ENCODE measurements around the gene KDM2A. TPM values are rescaled to one million over a fixed set of nuclear protein-coding genes. Genes with fewer than 3 reads are reported as not detected.

The KDM2A gene
- 10 to 100 TPM; 14.9 to 36.4 (median 34.0) TPM for polyA plus RNA-seq

GRCh38 chr11:67118801-67119584 is at the start of gene KDM2A:
Gene KDM2A (plus strand): TSS chr11:67119263. CDS start chr11:67121317, 2,054 bp downstream.
- 1% methylated on average over 38 to 97 of the region's 97 CpGs for WGBS, 3 donors

DNA sequence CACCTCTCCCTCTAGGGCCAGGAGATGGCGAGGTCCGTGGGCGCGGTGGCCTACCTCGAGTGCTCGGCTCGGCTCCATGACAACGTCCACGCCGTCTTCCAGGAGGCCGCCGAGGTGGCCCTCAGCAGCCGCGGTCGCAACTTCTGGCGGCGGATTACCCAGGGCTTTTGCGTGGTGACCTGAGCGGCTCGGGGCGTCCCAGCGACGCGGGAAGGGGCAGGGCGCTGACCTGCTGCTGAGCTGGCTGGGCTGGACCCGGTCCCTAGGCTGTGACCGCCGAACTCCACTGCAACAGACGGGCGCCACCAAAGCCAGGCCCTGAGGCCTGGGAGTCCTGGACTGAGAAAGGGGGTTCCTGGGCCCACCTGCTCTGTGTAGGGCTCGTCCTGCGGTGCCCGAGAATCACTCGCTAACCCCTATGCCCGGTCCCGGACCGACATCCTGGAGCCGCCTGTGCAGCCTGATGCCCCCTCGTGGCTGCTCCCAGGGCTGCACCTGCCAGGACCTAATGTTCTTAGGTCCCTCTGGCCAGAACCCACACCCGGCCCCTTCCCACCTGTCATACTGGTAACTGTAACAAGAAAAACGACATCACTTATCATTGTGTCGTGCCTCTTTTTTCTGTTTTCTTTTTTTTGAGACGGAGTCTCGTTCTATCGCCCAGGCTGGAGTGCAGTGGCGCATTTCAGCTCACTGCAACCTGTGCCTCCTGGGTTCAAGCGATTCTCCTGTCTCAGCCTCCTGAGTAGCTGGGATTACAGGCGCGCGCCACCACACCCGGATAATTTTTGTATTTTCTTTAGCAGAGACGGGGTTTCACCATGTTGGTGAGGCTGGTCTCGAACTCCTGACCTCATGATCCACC is 47.4 kb upstream of the KDM2A start:
- WGBS, 3 donors: 44 to 64% (median 52%) methylated on average over 44 to 53 of the region's 53 CpGs
- H3K27ac ChIP-seq (ENCODE audit: low read depth, low read length): no peak overlapping the region

More at GRCh38 chr11:67118801-67119584, at the start of gene KDM2A:
- peak within 1 kb of the TSS; percentile 90 for H3K27ac ChIP-seq (ENCODE audit: low read depth, low read length)

GRCh38 chr11:67072295-67072694 is 46.8 kb upstream of the KDM2A start:
- no peak overlapping the region for H3K27ac ChIP-seq (ENCODE audit: low read depth, low read length)
- 85 to 89% (median 88%) methylated on average over 11 of the region's 11 CpGs for WGBS, 3 donors

- WGBS, 3 donors: 83 to 92% (median 92%) methylated on average over 9 of the region's 9 CpGs
- no peak overlapping the region for H3K27ac ChIP-seq (ENCODE audit: low read depth, low read length)
Measured at GRCh38 chr11:67073908-67074307, 45.2 kb upstream of the KDM2A start.

- WGBS, 3 donors: 63 to 85% (median 82%) methylated on average over 6 of the region's 6 CpGs
- no peak overlapping the region for H3K27ac ChIP-seq (ENCODE audit: low read depth, low read length)
Measured at GRCh38 chr11:67076202-67076601, 42.9 kb upstream of the KDM2A start.

DNA sequence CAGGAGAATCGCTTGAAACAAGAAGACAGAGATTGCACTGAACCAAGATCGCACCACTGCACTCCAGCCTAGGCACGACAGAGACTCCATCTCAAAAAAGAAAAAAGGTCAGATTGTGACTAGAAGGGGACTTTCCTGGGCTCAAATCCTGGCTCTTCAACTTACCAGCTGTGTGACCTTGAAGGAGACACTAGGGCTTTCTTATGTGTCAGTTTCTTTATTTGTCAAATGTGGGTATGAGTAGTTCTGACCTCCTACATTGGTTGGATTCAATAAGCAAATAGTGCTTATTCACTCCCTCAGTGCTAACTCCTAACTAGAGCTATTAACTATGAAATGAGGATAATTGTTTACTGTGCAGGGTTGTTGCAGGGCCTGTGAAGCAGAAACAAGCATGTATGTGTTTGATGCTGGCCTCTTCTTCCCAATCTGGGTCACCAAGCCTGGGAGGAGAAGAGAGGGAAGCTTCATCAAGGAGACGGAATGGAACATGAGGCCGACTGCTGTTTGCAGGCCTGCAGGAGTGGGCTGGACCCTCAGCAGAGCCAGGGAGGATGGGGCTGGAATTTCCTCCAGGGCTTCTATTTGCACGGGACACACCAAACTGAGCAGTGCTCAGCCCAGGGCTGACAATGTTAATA is 39.9 kb upstream of the KDM2A start:
- WGBS, 3 donors: 81 to 87% (median 87%) methylated on average over 6 of the region's 6 CpGs
- no peak overlapping the region for H3K27ac ChIP-seq (ENCODE audit: low read depth, low read length)

GRCh38 chr11:67082071-67082791 is 36.8 kb upstream of the KDM2A start:
- H3K27ac ChIP-seq (ENCODE audit: low read depth, low read length): no peak overlapping the region
- 28 to 52% (median 30%) methylated on average over 20 of the region's 20 CpGs for whole genome bisulfite sequencing, 3 donors

GRCh38 chr11:67083786-67084366 is 35.2 kb upstream of the KDM2A start:
- 84 to 91% (median 89%) methylated on average over 8 of the region's 8 CpGs for WGBS, 3 donors
- H3K27ac ChIP-seq (ENCODE audit: low read depth, low read length): no peak overlapping the region

- WGBS, 3 donors: 92 to 95% (median 94%) methylated on average over 5 of the region's 5 CpGs
- H3K27ac ChIP-seq (ENCODE audit: low read depth, low read length): no peak overlapping the region
Measured at GRCh38 chr11:67085617-67086016, 33.4 kb upstream of the KDM2A start.

DNA sequence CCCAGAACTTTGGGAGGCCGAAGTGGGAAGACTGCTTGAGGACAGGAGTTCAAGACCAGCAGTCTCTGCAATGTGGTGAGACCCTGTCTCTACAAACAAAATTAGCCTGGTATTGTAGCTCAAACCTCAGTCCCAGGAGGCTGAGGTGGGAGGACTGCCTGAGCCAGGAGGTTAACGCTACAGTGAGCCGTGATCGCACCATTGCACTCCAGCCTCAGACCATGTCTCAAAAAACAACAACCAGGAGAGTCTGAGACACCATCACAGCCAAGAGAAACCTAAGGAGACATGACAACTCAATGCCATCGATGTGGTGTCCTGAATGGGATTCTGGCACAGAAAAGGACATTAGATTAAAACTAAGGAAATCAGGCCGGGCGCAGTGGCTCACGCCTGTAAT is 28.3 kb upstream of the KDM2A start:
- H3K27ac ChIP-seq (ENCODE audit: low read depth, low read length): no peak overlapping the region
- WGBS, 3 donors: 92 to 94% (median 93%) methylated on average over 8 of the region's 8 CpGs

- H3K27ac ChIP-seq (ENCODE audit: low read depth, low read length): no peak overlapping the region
- WGBS, 3 donors: 90 to 100% (median 93%) methylated on average over 1 of the region's 1 CpG
Measured at GRCh38 chr11:67095214-67095507, 23.9 kb upstream of the KDM2A start.

DNA sequence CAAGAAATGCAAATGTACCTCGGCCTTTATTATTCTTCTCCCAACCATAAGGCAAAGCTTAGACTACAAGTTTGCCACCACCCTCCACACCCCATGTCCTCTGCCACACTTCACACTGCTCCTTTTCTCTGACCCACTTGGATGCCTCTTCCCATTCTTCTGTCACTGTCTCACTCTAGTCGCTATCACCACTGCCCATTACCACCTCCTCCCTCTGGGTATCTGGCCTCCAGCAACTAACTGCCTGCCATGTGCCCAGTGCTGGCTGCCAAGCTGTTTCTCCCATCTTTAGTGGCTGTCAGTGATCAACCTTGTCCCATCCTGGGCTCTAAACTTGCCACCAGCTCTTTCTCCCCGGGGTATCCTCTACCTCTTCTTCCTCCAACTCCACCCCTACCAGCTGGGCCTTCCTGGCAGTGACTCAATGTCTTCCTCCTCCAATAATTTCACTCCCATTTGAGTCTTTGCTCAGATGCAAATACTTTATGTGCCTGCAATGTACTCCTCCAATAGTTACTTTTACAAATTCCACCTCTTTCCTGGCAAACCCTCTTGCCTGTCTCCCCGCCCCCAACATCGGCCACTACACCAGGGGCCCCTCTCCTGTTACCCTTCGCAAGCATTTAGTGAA is 20.1 kb upstream of the KDM2A start:
- WGBS, 3 donors: 67 to 74% (median 70%) methylated on average over 6 of the region's 6 CpGs
- H3K27ac ChIP-seq (ENCODE audit: low read depth, low read length): no peak overlapping the region

- H3K27ac ChIP-seq (ENCODE audit: low read depth, low read length): no peak overlapping the region
- WGBS, 3 donors: 85 to 93% (median 90%) methylated on average over 6 of the region's 6 CpGs
Measured at GRCh38 chr11:67099831-67100324, 19.2 kb upstream of the KDM2A start.

DNA sequence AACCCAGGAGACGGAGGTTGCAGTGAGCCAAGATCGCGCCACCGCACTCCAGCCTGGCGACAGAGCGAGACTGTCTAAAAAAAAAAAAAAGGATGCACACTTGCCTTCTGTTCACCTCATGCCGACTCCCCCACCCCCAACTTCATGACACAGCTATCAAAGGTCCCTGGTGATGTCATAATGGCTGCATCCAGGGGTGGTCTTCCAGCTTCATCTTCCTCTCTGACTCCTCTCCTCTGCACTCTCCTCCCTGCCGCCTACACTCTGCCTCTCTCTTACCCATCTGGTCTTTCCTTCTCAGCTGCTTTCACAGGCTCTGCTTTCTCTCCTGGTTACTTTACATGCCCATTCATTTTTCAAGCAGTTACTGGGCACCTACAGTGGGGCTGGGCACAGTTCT is 16.4 kb upstream of the KDM2A start:
- H3K27ac ChIP-seq (ENCODE audit: low read depth, low read length): no peak overlapping the region
- 91 to 93% (median 91%) methylated on average over 8 of the region's 8 CpGs for WGBS, 3 donors

DNA sequence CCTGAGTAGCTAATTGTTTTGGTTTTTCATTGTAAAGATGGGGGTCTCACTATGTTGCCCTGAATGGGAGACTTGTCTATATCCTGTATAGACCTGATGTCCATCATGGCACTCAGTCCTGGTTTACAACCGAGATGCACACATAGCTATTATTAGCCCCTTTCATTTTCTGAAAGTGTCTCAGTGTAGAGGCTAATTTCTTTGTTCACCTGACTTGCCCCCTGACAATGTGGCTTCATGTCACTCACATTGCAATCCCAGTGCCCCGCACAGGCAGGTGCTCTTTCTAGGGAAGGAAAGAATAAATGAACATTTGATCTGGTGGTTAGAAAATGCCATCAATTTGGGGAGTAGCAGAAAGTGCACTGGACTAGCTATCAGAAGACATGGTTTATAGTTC is 13.1 kb upstream of the KDM2A start:
- WGBS, 3 donors: 90 to 96% (median 91%) methylated on average over 2 of the region's 2 CpGs

DNA sequence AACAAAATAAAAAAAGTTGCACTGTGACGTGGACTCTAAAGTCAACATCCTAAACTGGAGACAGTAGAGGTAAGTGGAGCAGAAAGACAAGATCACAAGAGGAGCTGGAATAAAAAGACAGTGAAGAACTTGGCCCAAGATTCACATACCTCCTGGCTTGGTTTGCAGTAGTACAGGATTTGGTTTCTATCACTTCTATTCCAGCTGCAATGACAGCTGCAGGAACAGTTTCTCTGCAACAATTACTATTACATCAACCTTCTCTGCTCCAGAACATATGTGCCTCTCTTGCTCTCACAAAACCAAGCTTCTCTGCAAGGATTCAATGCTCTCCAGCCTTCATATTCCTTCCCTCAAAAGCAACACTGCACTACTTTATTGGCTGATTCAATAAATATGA is 7.8 kb upstream of the KDM2A start:
- WGBS, 3 donors: 72 to 79% (median 75%) methylated on average over 1 of the region's 1 CpG
- H3K27ac ChIP-seq (ENCODE audit: low read depth, low read length): no peak overlapping the region

More for the DNA sequence above, 13.1 kb upstream of the KDM2A start:
- no peak overlapping the region for H3K27ac ChIP-seq (ENCODE audit: low read depth, low read length)

GRCh38 chr11:67113231-67113721 is 5.8 kb upstream of the KDM2A start:
- WGBS, 3 donors: 85 to 92% (median 88%) methylated on average over 5 of the region's 5 CpGs

More at GRCh38 chr11:67113231-67113721, 5.8 kb upstream of the KDM2A start:
- H3K27ac ChIP-seq (ENCODE audit: low read depth, low read length): no peak overlapping the region

All from adipose tissue (tissue), 3 donors.